H1 (cell line): ENCODE results near the gene THSD1. TPM values are rescaled to one million over a fixed set of nuclear protein-coding genes. Genes with fewer than 3 reads are reported as not detected.
"Not testable (repeated sequence)": the region's sequence is repeated elsewhere in the genome, so short reads cannot be mapped to it uniquely, and the experiment has no call there.

ENCODE experiments used
- CTCF ChIA-PET: fragments of 300-600 bp; sonication (Branson Sonifier 250); formaldehyde crosslinking; loops from one replicate; lab custom pipeline; 2021; ENCODE audit not compliant: partially characterized antibody; lab: Charles Lee
- POLR2A ChIA-PET: fragments of 300-600 bp; sonication (Branson Sonifier 250); formaldehyde crosslinking; loops from one replicate; lab custom pipeline; 2021; ENCODE audit warnings: inconsistent platforms; ENCODE audit not compliant: partially characterized antibody; lab: Charles Lee
- DNase-seq, 2 experiments: peaks; one replicate each; pipeline versions ENCODE4 v3.0.0 to v3.0.0-alpha.2; 2010 to 2022; ENCODE audit warnings: low spot score in 2 of 2, low read depth in 1 of 2, mixed read lengths in 1 of 2
- FAIRE-seq: peaks from 2 replicates; lab custom pipeline; 2011; peaks lifted over from hg19 to GRCh38; lab: Jason Lieb, UNC
- H2AFZ ChIP-seq: 2 replicates; pipeline ENCODE4 v1.8.1; 2012; ENCODE audit warnings: low read length, inconsistent platforms
- H2AK5ac ChIP-seq: 2 replicates; pipeline ENCODE4 v1.6.1; 2013; ENCODE audit warnings: low read depth, low read length
- H2BK120ac ChIP-seq: replicated peaks from 2 replicates; pipeline ENCODE3; 2013; ENCODE audit warnings: low read depth, low read length, inconsistent platforms
- H2BK12ac ChIP-seq: 2 replicates; pipeline ENCODE4 v1.6.1; 2013; ENCODE audit warnings: low read depth, low read length
- H2BK15ac ChIP-seq: 2 replicates; pipeline ENCODE4 v1.6.1; 2013; ENCODE audit warnings: low read length
- H2BK20ac ChIP-seq: 2 replicates; pipeline ENCODE4 v1.6.1; 2013; ENCODE audit warnings: low read length
- H2BK5ac ChIP-seq: 2 replicates; pipeline ENCODE4 v1.6.1; 2013; ENCODE audit warnings: low read depth, low read length
- H3K14ac ChIP-seq: 2 replicates; pipeline ENCODE4 v1.6.1; 2013; ENCODE audit warnings: inconsistent platforms; ENCODE audit not compliant: insufficient read length
- H3K18ac ChIP-seq: 2 replicates; pipeline ENCODE4 v1.6.1; 2013; ENCODE audit warnings: low read length; ENCODE audit errors: extremely low read depth
- H3K23ac ChIP-seq: 2 replicates; pipeline ENCODE4 v1.6.1; 2013; ENCODE audit warnings: inconsistent platforms; ENCODE audit not compliant: insufficient read length
- H3K23me2 ChIP-seq: 2 replicates; pipeline ENCODE4 v1.6.1; 2013; ENCODE audit warnings: low read depth, low read length
- H3K27ac ChIP-seq: 2 replicates; pipeline ENCODE4 v1.6.1; 2011; ENCODE audit warnings: low read depth, low read length, inconsistent platforms
- H3K27me3 ChIP-seq, 4 experiments: replicated peaks in 1 of 4; 1 replicate in 1 of 4; 2 replicates in 3 of 4; pipeline versions ENCODE4 v1.6.1 to v1.8.1; 2011 to 2013; ENCODE audit warnings: low read length in 3 of 4, mild to moderate bottlenecking in 3 of 4, inconsistent platforms in 2 of 4, mixed read lengths in 2 of 4, moderate library complexity in 1 of 4; ENCODE audit not compliant: control insufficient read depth in 3 of 4, insufficient read depth in 3 of 4; ENCODE audit errors: extremely low read depth in 1 of 4
- H3K36me3 ChIP-seq, 4 experiments: 2 replicates each; pipeline versions ENCODE4 v1.6.1 to v1.8.1; 2011 to 2013; ENCODE audit warnings: mild to moderate bottlenecking in 4 of 4, low read length in 3 of 4, moderate library complexity in 2 of 4, control low read depth in 1 of 4, inconsistent platforms in 1 of 4; ENCODE audit not compliant: insufficient read depth in 4 of 4, control insufficient read depth in 2 of 4
- H3K4ac ChIP-seq: replicated peaks from 2 replicates; pipeline ENCODE3; 2013; ENCODE audit warnings: low read length, low read depth, mixed read lengths, inconsistent platforms; ENCODE audit not compliant: insufficient read length
- H3K4me1 ChIP-seq, 4 experiments: replicated peaks in 1 of 4; 1 replicate in 1 of 4; 2 replicates in 3 of 4; pipeline versions ENCODE4 v1.6.1 to v1.8.1; 2011 to 2013; ENCODE audit warnings: low read length in 3 of 4, inconsistent platforms in 2 of 4, mixed read lengths in 1 of 4; ENCODE audit not compliant: insufficient read depth in 4 of 4, control insufficient read depth in 3 of 4
- H3K4me2 ChIP-seq, 2 experiments: 2 replicates each; pipeline versions ENCODE4 v1.6.1 to v1.8.1; 2011 to 2013; ENCODE audit warnings: low read depth in 2 of 2, low read length in 2 of 2, control low read depth in 1 of 2, inconsistent platforms in 1 of 2, mild to moderate bottlenecking in 1 of 2; ENCODE audit not compliant: insufficient read depth in 1 of 2
- H3K4me3 ChIP-seq, 4 experiments: fragments of 200-600, 300-600 bp in 1 of 4; sonication (generic), shearing (Covaris generic), sonication (Bioruptor Twin) in 1 of 4; 2 replicates each; pipeline versions ENCODE4 v1.5.1 to v1.8.1; 2011 to 2016; ENCODE audit warnings: low read length in 4 of 4, low read depth in 3 of 4, control low read depth in 2 of 4, inconsistent platforms in 2 of 4, mild to moderate bottlenecking in 2 of 4, mixed read lengths in 1 of 4, moderate library complexity in 1 of 4; ENCODE audit not compliant: insufficient read depth in 2 of 4; ENCODE audit errors: extremely low read depth in 1 of 4
- H3K56ac ChIP-seq: replicated peaks from 2 replicates; pipeline ENCODE3; 2013; ENCODE audit warnings: low read depth, mild to moderate bottlenecking, mixed read lengths, low read length, inconsistent platforms; ENCODE audit not compliant: insufficient read length
- H3K79me1 ChIP-seq: 2 replicates; pipeline ENCODE4 v1.6.1; 2013; ENCODE audit warnings: low read depth, low read length, control low read depth
- H3K79me2 ChIP-seq, 2 experiments: 2 replicates each; pipeline versions ENCODE4 v1.6.1 to v1.8.1; 2012 to 2013; ENCODE audit warnings: low read length in 2 of 2, mild to moderate bottlenecking in 2 of 2, inconsistent platforms in 1 of 2; ENCODE audit not compliant: insufficient read depth in 2 of 2, control insufficient read depth in 1 of 2
- H3K9ac ChIP-seq, 4 experiments: replicated peaks in 1 of 4; 1 replicate in 1 of 4; 2 replicates in 3 of 4; pipeline versions ENCODE4 v1.6.1 to v1.8.1; 2011 to 2013; ENCODE audit warnings: low read depth in 3 of 4, low read length in 3 of 4, control low read depth in 2 of 4, mild to moderate bottlenecking in 2 of 4, moderate library complexity in 2 of 4, inconsistent platforms in 1 of 4; ENCODE audit errors: extremely low read depth in 1 of 4
- H3K9me3 ChIP-seq, 2 experiments: 2 replicates each; pipeline versions ENCODE4 v1.6.1 to v1.8.1; 2012 to 2013; ENCODE audit warnings: mild to moderate bottlenecking in 2 of 2, moderate library complexity in 2 of 2, control low read depth in 1 of 2, inconsistent platforms in 1 of 2, low read depth in 1 of 2, low read length in 1 of 2, mixed read lengths in 1 of 2; ENCODE audit not compliant: insufficient read depth in 2 of 2
- H4K20me1 ChIP-seq, 2 experiments: replicated peaks in 1 of 2; 2 replicates each; pipeline versions ENCODE3 to v1.8.1; 2011 to 2013; ENCODE audit warnings: inconsistent platforms in 2 of 2, low read length in 2 of 2, mild to moderate bottlenecking in 1 of 2; ENCODE audit not compliant: insufficient read depth in 2 of 2, control insufficient read depth in 1 of 2
- H4K5ac ChIP-seq: 2 replicates; pipeline ENCODE4 v1.6.1; 2013; ENCODE audit warnings: low read length, low read depth, mixed read lengths, inconsistent platforms; ENCODE audit not compliant: insufficient read length
- H4K8ac ChIP-seq: 2 replicates; pipeline ENCODE4 v1.8.0; 2013; ENCODE audit warnings: mild to moderate bottlenecking, moderate library complexity, low read length, inconsistent platforms; ENCODE audit not compliant: insufficient read depth; ENCODE audit errors: extremely low read depth
- H4K91ac ChIP-seq: replicated peaks from 2 replicates; pipeline ENCODE3; 2013; ENCODE audit warnings: low read length, mixed read lengths, inconsistent platforms; ENCODE audit not compliant: insufficient read length
- WGBS, 2 experiments: shearing (Covaris generic) in 1 of 2; methylation state at CpG; one replicate each; pipeline versions ENCODE4 v1.1.6 to v1.1.7; 2013 to 2015; ENCODE audit warnings: low lambda C conversion rate in 2 of 2, mixed read lengths in 2 of 2, inconsistent platforms in 1 of 2, low coverage in 1 of 2, missing lambda C conversion rate in 1 of 2; ENCODE audit not compliant: insufficient replicate concordance in 2 of 2, insufficient coverage in 1 of 2, insufficient read length in 1 of 2; ENCODE audit errors: extremely low coverage in 1 of 2, missing lambda C conversion rate in 1 of 2; 5-methylcytosine and 5-hydroxymethylcytosine counted together
- polyA plus RNA-seq, 7 experiments: library from polyadenylated mRNA; depleted of rRNA in 3 of 7; stranded (reverse) in 5 of 7; unstranded in 2 of 7; fragments of >200 nt in 5 of 7; fragments of 200-250 nt in 2 of 7; gene quantifications; 1 replicate in 5 of 7; 2 replicates in 1 of 7; 4 replicates in 1 of 7; pipeline versions ENCODE4 v1.2.1 to v1.2.3, GENCODE V29; 2011 to 2013; ENCODE audit warnings: missing spikeins in 2 of 7, mixed read lengths in 2 of 7
- total RNA-seq: library from RNA; stranded (reverse); fragmentation: NEBNext Ultra II Directional; extraction: Animal tissue kit (Norgen Biotek cat#: 25700); gene quantifications from 2 replicates; pipeline ENCODE4 v1.2.1, GENCODE V29; 2021

The THSD1 gene
- total and polyA plus RNA-seq, 2 of the 8 experiments (the other 6 are each of a cell fraction or from before 2014, with no cell fraction given) = 0.17 to 0.35 TPM

- not testable (repeated sequence) for H3K36me3 ChIP-seq, H3K27ac ChIP-seq, H2BK120ac ChIP-seq, FAIRE-seq, H3K14ac ChIP-seq, H3K79me1 ChIP-seq, H4K8ac ChIP-seq, H4K20me1 ChIP-seq, H3K4me2 ChIP-seq, H4K91ac ChIP-seq, H3K9ac ChIP-seq, H4K5ac ChIP-seq, H3K4me1 ChIP-seq, H3K23ac ChIP-seq, H3K56ac ChIP-seq, H3K4ac ChIP-seq, H2AK5ac ChIP-seq, H2BK5ac ChIP-seq, H2BK15ac ChIP-seq, H3K79me2 ChIP-seq, H3K18ac ChIP-seq, H3K9me3 ChIP-seq, H3K23me2 ChIP-seq, H2BK20ac ChIP-seq, H2BK12ac ChIP-seq, H2AFZ ChIP-seq, H3K4me3 ChIP-seq
- ChIA-PET POLR2A (interaction anchor here (1.0 to 1.4 kb wide), 2 partner anchors 9 to 11 kb away, joined by 4 to 5 read pairs; no protein-coding TSS in a partner anchor), CTCF (interaction anchor here (1.0 to 1.1 kb wide), 2 partner anchors 8 to 42 kb away, joined by 3 to 5 read pairs; no protein-coding TSS in a partner anchor)
- DNase-seq = peak in 1 of 2 experiments; percentile 51
- peaks cover 3 to 30% (median 16%) of the 10 kb centered on the region in 4 experiments; a peak in 6 of 7 replicates for H3K27me3 ChIP-seq
- 87% methylated on average over 25 of the region's 33 CpGs; no CpG with 5 or more reads in 1 of the 2 experiments for WGBS, 2 experiments
Observed at GRCh38 chr13:52408071-52408658, 2.2 kb upstream of the THSD1 start.
